H9 (cell line): ENCODE measurements around the gene UBE3C. TPM values are rescaled to one million over a fixed set of nuclear protein-coding genes. Genes with fewer than 3 reads are reported as not detected.
A peak's percentile ranks its signal among the peaks of the same experiment; 100 is the strongest.

Experiments
- DNase-seq: peaks from one replicate; pipeline ENCODE4 v3.0.0-alpha.2; 2017
- H2AFZ ChIP-seq: one replicate; pipeline ENCODE4 v1.6.1; 2013; ENCODE audit warnings: mild to moderate bottlenecking, low read length, control low read depth, moderate library complexity
- H2AK5ac ChIP-seq: 2 replicates; pipeline ENCODE4 v1.6.1; 2013; ENCODE audit warnings: low read length, control low read depth, mixed read lengths; ENCODE audit not compliant: insufficient read length
- H2BK120ac ChIP-seq: one replicate; pipeline ENCODE4 v1.6.1; 2013; ENCODE audit warnings: low read depth, mild to moderate bottlenecking, low read length, control low read depth, inconsistent platforms; ENCODE audit not compliant: poor library complexity, severe bottlenecking
- H2BK12ac ChIP-seq: 2 replicates; pipeline ENCODE4 v1.6.1; 2013; ENCODE audit warnings: low read length, control low read depth, mixed read lengths, low read depth; ENCODE audit not compliant: insufficient read length
- H2BK15ac ChIP-seq: 2 replicates; pipeline ENCODE4 v1.6.1; 2013; ENCODE audit warnings: low read depth, low read length, control low read depth
- H2BK20ac ChIP-seq: one replicate; pipeline ENCODE4 v1.6.1; 2013; ENCODE audit warnings: low read depth, mild to moderate bottlenecking, low read length, control low read depth, inconsistent platforms; ENCODE audit not compliant: poor library complexity, severe bottlenecking
- H2BK5ac ChIP-seq: 2 replicates; pipeline ENCODE4 v1.6.1; 2013; ENCODE audit warnings: low read length, control low read depth, mixed read lengths; ENCODE audit not compliant: insufficient read length
- H3K14ac ChIP-seq: 2 replicates; pipeline ENCODE4 v1.6.1; 2013; ENCODE audit warnings: low read length, control low read depth; ENCODE audit not compliant: insufficient read depth
- H3K18ac ChIP-seq: 2 replicates; pipeline ENCODE4 v1.6.1; 2013; ENCODE audit warnings: low read depth, mild to moderate bottlenecking, mixed read lengths, low read length, control low read depth; ENCODE audit not compliant: insufficient read length
- H3K23ac ChIP-seq: 2 replicates; pipeline ENCODE4 v1.6.1; 2013; ENCODE audit warnings: low read length, control low read depth, mixed read lengths, low read depth; ENCODE audit not compliant: insufficient read length
- H3K23me2 ChIP-seq: 2 replicates; pipeline ENCODE4 v1.6.1; 2013; ENCODE audit warnings: low read depth, mild to moderate bottlenecking, mixed read lengths, low read length, control low read depth; ENCODE audit not compliant: insufficient read length, poor library complexity, severe bottlenecking
- H3K27ac ChIP-seq: 2 replicates; pipeline ENCODE4 v1.5.1; 2013; ENCODE audit warnings: low read length, control low read depth, mixed read lengths, low read depth; ENCODE audit not compliant: insufficient read length
- H3K27me3 ChIP-seq: 2 replicates; pipeline ENCODE4 v1.6.1; 2013; ENCODE audit warnings: low read length, control low read depth, inconsistent platforms; ENCODE audit not compliant: insufficient read depth
- H3K4ac ChIP-seq: 2 replicates; pipeline ENCODE4 v1.6.1; 2013; ENCODE audit warnings: low read depth, mild to moderate bottlenecking, control low read depth, inconsistent platforms, low read length, moderate library complexity
- H3K4me1 ChIP-seq: 2 replicates; pipeline ENCODE4 v1.6.1; 2013; ENCODE audit warnings: low read length, control low read depth, inconsistent platforms; ENCODE audit not compliant: insufficient read depth
- H3K4me2 ChIP-seq: 2 replicates; pipeline ENCODE4 v1.6.1; 2013; ENCODE audit warnings: low read length, control low read depth, mixed read lengths; ENCODE audit not compliant: insufficient read length, insufficient read depth
- H3K56ac ChIP-seq: 2 replicates; pipeline ENCODE4 v1.6.1; 2013; ENCODE audit warnings: low read depth, mild to moderate bottlenecking, mixed read lengths, low read length, control low read depth; ENCODE audit not compliant: insufficient read length
- H3K79me1 ChIP-seq: 2 replicates; pipeline ENCODE4 v1.6.1; 2013; ENCODE audit warnings: low read depth, mild to moderate bottlenecking, moderate library complexity, low read length, control low read depth, inconsistent platforms; ENCODE audit not compliant: insufficient read depth, poor library complexity, severe bottlenecking
- H3K79me2 ChIP-seq: 2 replicates; pipeline ENCODE4 v1.6.1; 2013; ENCODE audit warnings: low read length, control low read depth, inconsistent platforms; ENCODE audit not compliant: insufficient read depth
- H3K9ac ChIP-seq: 2 replicates; pipeline ENCODE4 v1.6.1; 2013; ENCODE audit warnings: low read length, control low read depth, mixed read lengths; ENCODE audit not compliant: insufficient read length; ENCODE audit errors: extremely low read depth
- H3K9me3 ChIP-seq: one replicate; pipeline ENCODE4 v1.6.1; 2013; ENCODE audit warnings: low read depth, low read length, inconsistent platforms; ENCODE audit not compliant: control insufficient read depth
- H3T11ph ChIP-seq: one replicate; pipeline ENCODE4 v1.6.1; 2013; ENCODE audit warnings: mild to moderate bottlenecking, low read length, control low read depth, inconsistent platforms
- H4K20me1 ChIP-seq: one replicate; pipeline ENCODE4 v1.6.1; 2013; ENCODE audit not compliant: control insufficient read depth, insufficient read length, insufficient read depth
- H4K5ac ChIP-seq: 2 replicates; pipeline ENCODE4 v1.6.1; 2013; ENCODE audit warnings: low read depth, mild to moderate bottlenecking, mixed read lengths, low read length, control low read depth; ENCODE audit not compliant: insufficient read length
- H4K8ac ChIP-seq: replicated peaks from 2 replicates; pipeline ENCODE4 v1.6.1; 2013; ENCODE audit warnings: low read length, control low read depth, mixed read lengths, low read depth; ENCODE audit not compliant: insufficient read length
- H4K91ac ChIP-seq: 2 replicates; pipeline ENCODE4 v1.6.1; 2013; ENCODE audit warnings: low read depth, mild to moderate bottlenecking, moderate library complexity, mixed read lengths, low read length, control low read depth; ENCODE audit not compliant: insufficient read length
- H3K27ac Mint-ChIP-seq, 3 experiments: 2 replicates in 2 of 3; 3 replicates in 1 of 3; pipeline ENCODE4 v1.8.0; 2020 to 2021; ENCODE audit warnings: mixed read lengths in 3 of 3, mild to moderate bottlenecking in 1 of 3, moderate library complexity in 1 of 3
- H3K27me3 Mint-ChIP-seq: 2 replicates; pipeline ENCODE4 v1.8.0; 2021; ENCODE audit warnings: low read depth, mild to moderate bottlenecking, moderate library complexity, mixed read lengths
- H3K36me3 Mint-ChIP-seq, 3 experiments: 2 replicates in 2 of 3; 3 replicates in 1 of 3; pipeline ENCODE4 v1.8.0; 2020 to 2021; ENCODE audit warnings: low read depth in 3 of 3, mixed read lengths in 3 of 3; ENCODE audit not compliant: insufficient read depth in 1 of 3
- H3K4me1 Mint-ChIP-seq, 2 experiments: 2 replicates each; pipeline ENCODE4 v1.8.0; 2020; ENCODE audit warnings: mixed read lengths in 2 of 2
- H3K4me3 Mint-ChIP-seq, 2 experiments: 2 replicates in 1 of 2; 3 replicates in 1 of 2; pipeline ENCODE4 v1.8.0; 2020 to 2021; ENCODE audit warnings: mild to moderate bottlenecking in 2 of 2, mixed read lengths in 2 of 2, moderate library complexity in 1 of 2
- H3K9me3 Mint-ChIP-seq, 2 experiments: 2 replicates in 1 of 2; 3 replicates in 1 of 2; pipeline ENCODE4 v1.8.0; 2020; ENCODE audit warnings: mild to moderate bottlenecking in 2 of 2, mixed read lengths in 2 of 2, moderate library complexity in 1 of 2
- WGBS: extraction: QIAGEN DNeasy Blood & Tissue Kit; methylation state at CpG from one replicate; pipeline ENCODE4 v1.1.7; 2013; ENCODE audit warnings: missing lambda C conversion rate, low lambda C conversion rate, mixed read lengths; ENCODE audit not compliant: insufficient read length; ENCODE audit errors: extremely low coverage; 5-methylcytosine and 5-hydroxymethylcytosine counted together
- total RNA-seq: library from RNA; stranded (reverse); gene quantifications from 2 replicates; pipeline ENCODE4 v1.2.1, GENCODE V29; 2021
- TF ChIP-seq, protein P1 (sequence below): fragments of 200-600 bp; sonication (generic); conservative IDR thresholded peaks from 3 replicates; pipeline ENCODE4 v1.8.0; 2021; ENCODE audit warnings: antibody characterized with exemption, mild to moderate bottlenecking

UBE3C gene
- total RNA-seq, 1 experiment from 2014 or later = 63.3 TPM

DNA sequence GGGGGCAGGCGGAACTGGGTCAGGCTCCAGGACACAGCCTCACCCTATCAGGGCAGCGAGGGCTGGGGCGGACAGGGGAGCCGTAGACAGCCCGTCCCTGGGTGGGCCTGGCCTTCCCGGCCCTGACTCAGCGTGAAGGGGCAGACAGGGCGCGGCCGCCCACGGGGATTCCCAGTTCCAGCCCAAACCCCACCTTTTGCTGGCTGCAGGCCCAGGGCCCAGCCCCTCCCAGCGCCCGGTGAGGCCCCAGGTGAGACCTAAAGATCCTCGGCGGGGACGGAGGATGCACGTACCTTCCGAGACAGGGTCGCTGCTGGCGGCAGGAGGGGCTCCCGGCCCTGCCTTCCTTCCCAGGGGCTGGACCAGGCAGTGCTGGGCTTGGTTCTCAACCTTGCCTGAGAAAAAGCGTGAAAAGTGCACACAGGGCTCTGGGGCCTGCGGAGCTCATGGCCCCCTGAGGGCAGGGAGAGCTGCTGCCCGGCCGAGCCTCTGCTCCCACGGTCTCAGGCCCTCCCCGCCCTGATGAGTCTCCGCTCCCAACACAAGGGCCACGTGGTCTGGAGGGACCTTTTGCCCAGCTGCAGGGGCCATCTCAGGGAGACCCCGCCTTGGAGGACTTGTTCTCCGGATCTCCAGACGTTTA, 154.2 kb downstream of the UBE3C start:
- peak overlapping the region; percentile 25 for H2BK12ac ChIP-seq
- WGBS = no CpG with 5 or more reads among the region's 32 CpGs
- no peaks in the 10 kb centered on the region for H3K23me2 ChIP-seq
- H3K18ac ChIP-seq = peak overlapping the region; percentile 12
- H3K27me3 ChIP-seq = no peaks in the 10 kb centered on the region
- H3K79me2 ChIP-seq = no peaks in the 10 kb centered on the region
- Mint-ChIP-seq H3K27me3 (no peaks in the 10 kb centered on the region; the same call in 1 of the 2 replicates), H3K36me3 (peaks cover 5 to 13% (median 10%) of the 10 kb centered on the region in 3 experiments), H3K27ac (0 out of 7 replicates have a peak overlapping the region, but pooled peaks of 1 of the 3 experiments have one; percentile 72), H3K4me3 (no peak overlapping the region), H3K9me3 (peaks cover 10 to 12% of the 10 kb centered on the region in 2 experiments), H3K4me1 (peaks cover 2 to 16% of the 10 kb centered on the region in 2 experiments; a peak in 3 of 4 replicates)
- no peak overlapping the region for H2BK5ac ChIP-seq
- H3K27ac ChIP-seq = no peak overlapping the region
- H4K20me1 ChIP-seq = no peaks in the 10 kb centered on the region
- no peak overlapping the region for H4K8ac ChIP-seq
- H3K14ac ChIP-seq = no peak overlapping the region
- peaks cover 6% of the 10 kb centered on the region for H3K9me3 ChIP-seq
- H2BK15ac ChIP-seq = no peak overlapping the region
- H4K5ac ChIP-seq = no peak overlapping the region
- no peak overlapping the region for H3K4me2 ChIP-seq
- H2AFZ ChIP-seq = no peak overlapping the region
- H2AK5ac ChIP-seq = no peak overlapping the region
- H2BK20ac ChIP-seq = no peak overlapping the region
- no peak overlapping the region for H4K91ac ChIP-seq
- no peak overlapping the region for H3K56ac ChIP-seq
- no peak overlapping the region for H3K9ac ChIP-seq
- H3K4ac ChIP-seq = no peak overlapping the region
- H3K23ac ChIP-seq = no peak overlapping the region
- H3T11ph ChIP-seq = no peak overlapping the region
- no peaks in the 10 kb centered on the region for H3K79me1 ChIP-seq
- peak; percentile 63 for DNase-seq
- H2BK120ac ChIP-seq = no peak overlapping the region
- H3K4me1 ChIP-seq = no peaks in the 10 kb centered on the region
- TF ChIP-seq, protein P1, sequence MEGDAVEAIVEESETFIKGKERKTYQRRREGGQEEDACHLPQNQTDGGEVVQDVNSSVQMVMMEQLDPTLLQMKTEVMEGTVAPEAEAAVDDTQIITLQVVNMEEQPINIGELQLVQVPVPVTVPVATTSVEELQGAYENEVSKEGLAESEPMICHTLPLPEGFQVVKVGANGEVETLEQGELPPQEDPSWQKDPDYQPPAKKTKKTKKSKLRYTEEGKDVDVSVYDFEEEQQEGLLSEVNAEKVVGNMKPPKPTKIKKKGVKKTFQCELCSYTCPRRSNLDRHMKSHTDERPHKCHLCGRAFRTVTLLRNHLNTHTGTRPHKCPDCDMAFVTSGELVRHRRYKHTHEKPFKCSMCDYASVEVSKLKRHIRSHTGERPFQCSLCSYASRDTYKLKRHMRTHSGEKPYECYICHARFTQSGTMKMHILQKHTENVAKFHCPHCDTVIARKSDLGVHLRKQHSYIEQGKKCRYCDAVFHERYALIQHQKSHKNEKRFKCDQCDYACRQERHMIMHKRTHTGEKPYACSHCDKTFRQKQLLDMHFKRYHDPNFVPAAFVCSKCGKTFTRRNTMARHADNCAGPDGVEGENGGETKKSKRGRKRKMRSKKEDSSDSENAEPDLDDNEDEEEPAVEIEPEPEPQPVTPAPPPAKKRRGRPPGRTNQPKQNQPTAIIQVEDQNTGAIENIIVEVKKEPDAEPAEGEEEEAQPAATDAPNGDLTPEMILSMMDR = no peak
